Tibial nerve (tissue), 4 donors: Measurements from ENCODE around the gene ST6GALNAC3. TPM values are rescaled to one million over a fixed set of nuclear protein-coding genes. Genes with fewer than 3 reads are reported as not detected.
"Not testable (repeated sequence)": the region's sequence is repeated elsewhere in the genome, so short reads cannot be mapped to it uniquely, and the experiment has no call there.

Experiments used
- DNase-seq, 2 donors: peaks; one replicate each; pipeline ENCODE4 v3.0.0-alpha.2; 2019; ENCODE audit warnings: low spot score in 2 of 2
- H3K27ac ChIP-seq, 4 donors: fragments of 200-600 bp; sonication (generic) in 3 of 4; one replicate each; pipeline ENCODE4 v1.5.1; 2017 to 2019; ENCODE audit warnings: mild to moderate bottlenecking in 1 of 4
- H3K27me3 ChIP-seq, 2 donors: fragments of 200-600 bp; sonication (generic) in 1 of 2; one replicate each; pipeline versions ENCODE4 v1.5.1 to v1.6.0; 2017 to 2019
- H3K36me3 ChIP-seq, 3 donors: fragments of 200-600 bp; sonication (generic); one replicate each; pipeline ENCODE4 v1.5.1; 2018 to 2019
- H3K4me1 ChIP-seq, 4 donors: fragments of 200-600 bp; sonication (generic) in 3 of 4; one replicate each; pipeline ENCODE4 v1.5.1; 2017 to 2019
- H3K4me3 ChIP-seq, 4 donors: fragments of 200-600 bp; sonication (generic) in 3 of 4; one replicate each; pipeline ENCODE4 v1.5.1; 2017 to 2019; ENCODE audit warnings: mild to moderate bottlenecking in 1 of 4, moderate library complexity in 1 of 4
- H3K9me3 ChIP-seq, 4 donors: fragments of 200-600 bp; sonication (generic) in 3 of 4; one replicate each; pipeline ENCODE4 v1.5.1; 2017 to 2019
- CTCF ChIP-seq, 5 experiments: fragments of 200-600 bp in 3 of 5; fragments of 450-650 bp in 2 of 5; sonication (generic) in 3 of 5; IDR thresholded peaks; one replicate each; pipeline ENCODE4 v1.5.1; 2016 to 2019; ENCODE audit warnings: antibody characterized with exemption in 5 of 5, mild to moderate bottlenecking in 3 of 5, moderate library complexity in 2 of 5
- EP300 ChIP-seq, 2 donors: sonication (generic); formaldehyde crosslinking; IDR thresholded peaks; one replicate each; pipeline ENCODE4 v1.6.1; 2017; ENCODE audit warnings: antibody characterized with exemption in 2 of 2, mild to moderate bottlenecking in 1 of 2
- POLR2A ChIP-seq, 2 donors: fragments of 450-650 bp; IDR thresholded peaks; one replicate each; pipeline ENCODE4 v1.6.1; 2017; ENCODE audit warnings: antibody characterized with exemption in 2 of 2, mild to moderate bottlenecking in 2 of 2, moderate library complexity in 2 of 2
- whole genome bisulfite sequencing, 2 donors: methylation state at CpG; one replicate each; pipeline ENCODE4 v1.1.5; 2018; 5-methylcytosine and 5-hydroxymethylcytosine counted together
- total RNA-seq, 4 donors: library from RNA; depleted of rRNA; stranded (reverse); fragments of >200 nt; gene quantifications; one replicate each; pipeline ENCODE4 v1.1.0, GENCODE V29; 2016

The ST6GALNAC3 gene
- total RNA-seq, 4 donors from 2014 or later, result 2.7 to 6.6 (median 4.9) TPM

- Histone ChIP-seq H3K36me3 (no peaks in the 10 kb centered on the region), H3K4me3 (no peak overlapping the region), H3K27me3 (no peaks in the 10 kb centered on the region), H3K27ac (no peak overlapping the region), H3K9me3 (no peaks in the 10 kb centered on the region), H3K4me1 (no peaks in the 10 kb centered on the region)
- WGBS, 2 donors, result 42 to 53% methylated on average over 1 of the region's 1 CpG
- TF ChIP-seq CTCF (IDR thresholded peaks at IDR 0.05) (no peak), EP300 (IDR thresholded peaks at IDR 0.05) (no peak), POLR2A (IDR thresholded peaks at IDR 0.05) (no peak)
- no peak for DNase-seq
Measured at GRCh38 chr1:76048926-76049325, 25.6 kb upstream of the ST6GALNAC3 start.

- no peaks in the 10 kb centered on the region for H3K4me1 ChIP-seq
- TF ChIP-seq CTCF (IDR thresholded peaks at IDR 0.05) (no peak), EP300 (IDR thresholded peaks at IDR 0.05) (no peak), POLR2A (IDR thresholded peaks at IDR 0.05) (no peak)
- H3K27ac ChIP-seq, result no peak overlapping the region
- no peak for DNase-seq
- no peaks in the 10 kb centered on the region for H3K9me3 ChIP-seq
- no peak overlapping the region for H3K4me3 ChIP-seq
- H3K27me3 ChIP-seq, result no peaks in the 10 kb centered on the region
- WGBS, 2 donors, result 82 to 83% methylated on average over 4 of the region's 4 CpGs
- no peaks in the 10 kb centered on the region for H3K36me3 ChIP-seq
Measured at GRCh38 chr1:76049498-76049897, 25.0 kb upstream of the ST6GALNAC3 start.

GRCh38 chr1:76050073-76050472, 24.5 kb upstream of the ST6GALNAC3 start:
- not testable (repeated sequence) for H3K4me3 ChIP-seq, H3K9me3 ChIP-seq, H3K36me3 ChIP-seq, H3K27ac ChIP-seq, DNase-seq, H3K27me3 ChIP-seq, H3K4me1 ChIP-seq
- 93 to 96% methylated on average over 3 of the region's 3 CpGs for WGBS, 2 donors

GRCh38 chr1:76053021-76053420, 21.5 kb upstream of the ST6GALNAC3 start:
- Histone ChIP-seq H3K27me3 (no peaks in the 10 kb centered on the region), H3K4me1 (no peaks in the 10 kb centered on the region), H3K27ac (no peak overlapping the region), H3K4me3 (no peak overlapping the region), H3K9me3 (no peaks in the 10 kb centered on the region), H3K36me3 (no peaks in the 10 kb centered on the region)
- TF ChIP-seq EP300 (IDR thresholded peaks at IDR 0.05) (no peak), POLR2A (IDR thresholded peaks at IDR 0.05) (no peak), CTCF (IDR thresholded peaks at IDR 0.05) (no peak)
- WGBS, 2 donors, result 45 to 55% methylated on average over 6 of the region's 6 CpGs
- DNase-seq, result no peak

- no peak for DNase-seq
- Histone ChIP-seq H3K4me3 (no peak overlapping the region), H3K4me1 (no peaks in the 10 kb centered on the region), H3K27me3 (no peaks in the 10 kb centered on the region), H3K36me3 (no peaks in the 10 kb centered on the region), H3K9me3 (no peaks in the 10 kb centered on the region), H3K27ac (no peak overlapping the region)
- no peak for TF ChIP-seq CTCF (IDR thresholded peaks at IDR 0.05)
- TF ChIP-seq EP300 (IDR thresholded peaks at IDR 0.05), result no peak
- TF ChIP-seq POLR2A (IDR thresholded peaks at IDR 0.05), result no peak
- 65 to 77% methylated on average over 2 of the region's 2 CpGs for WGBS, 2 donors
Measured at GRCh38 chr1:76054359-76054758, 20.2 kb upstream of the ST6GALNAC3 start.

GRCh38 chr1:76055987-76056386, 18.6 kb upstream of the ST6GALNAC3 start:
- WGBS, 2 donors, result 83 to 85% methylated on average over 4 of the region's 4 CpGs
- Histone ChIP-seq H3K36me3 (no peaks in the 10 kb centered on the region), H3K4me1 (no peaks in the 10 kb centered on the region), H3K9me3 (no peaks in the 10 kb centered on the region), H3K4me3 (no peak overlapping the region), H3K27ac (no peak overlapping the region), H3K27me3 (no peaks in the 10 kb centered on the region)
- DNase-seq, result no peak
- TF ChIP-seq CTCF (IDR thresholded peaks at IDR 0.05) (no peak), EP300 (IDR thresholded peaks at IDR 0.05) (no peak), POLR2A (IDR thresholded peaks at IDR 0.05) (no peak)
